ENCODE data around the gene ANGPT4. TPM values are rescaled to one million over a fixed set of nuclear protein-coding genes. Genes with fewer than 3 reads are reported as not detected.

The ANGPT4 gene
- total RNA-seq, 4 donors from 2014 or later, result 0.27 TPM; not detected in 3

DNA sequence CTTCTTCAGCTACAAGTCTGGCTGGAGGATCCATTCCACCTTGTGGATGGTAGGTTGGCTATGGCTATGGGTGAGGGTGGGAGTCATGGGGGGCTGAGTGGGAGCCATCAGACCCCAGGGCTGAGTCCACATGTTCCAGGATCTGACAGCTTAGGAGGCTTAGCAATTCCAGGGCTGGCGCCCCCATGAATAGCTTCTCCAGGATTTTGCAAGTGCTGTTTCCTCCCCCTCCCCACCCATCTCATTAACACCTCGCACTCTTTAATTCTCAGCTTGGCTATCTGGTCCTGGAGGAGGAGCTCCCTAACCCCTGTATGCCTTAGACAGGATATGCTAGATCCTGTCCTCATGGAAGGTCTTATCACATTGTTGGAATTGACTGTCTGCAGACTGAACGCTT, 39.0 kb upstream of the ANGPT4 start:
- Histone ChIP-seq H3K36me3 (no peaks in the 10 kb centered on the region), H3K9me3 (no peaks in the 10 kb centered on the region), H3K4me3 (no peak overlapping the region), H3K27me3 (no peaks in the 10 kb centered on the region), H3K27ac (no peak overlapping the region), H3K4me1 (peaks cover 0 to 4% (median 0%) of the 10 kb centered on the region in 4 donors)
- DNase-seq, result no peak
- no peak for TF ChIP-seq POLR2A (IDR thresholded peaks at IDR 0.05)

DNA sequence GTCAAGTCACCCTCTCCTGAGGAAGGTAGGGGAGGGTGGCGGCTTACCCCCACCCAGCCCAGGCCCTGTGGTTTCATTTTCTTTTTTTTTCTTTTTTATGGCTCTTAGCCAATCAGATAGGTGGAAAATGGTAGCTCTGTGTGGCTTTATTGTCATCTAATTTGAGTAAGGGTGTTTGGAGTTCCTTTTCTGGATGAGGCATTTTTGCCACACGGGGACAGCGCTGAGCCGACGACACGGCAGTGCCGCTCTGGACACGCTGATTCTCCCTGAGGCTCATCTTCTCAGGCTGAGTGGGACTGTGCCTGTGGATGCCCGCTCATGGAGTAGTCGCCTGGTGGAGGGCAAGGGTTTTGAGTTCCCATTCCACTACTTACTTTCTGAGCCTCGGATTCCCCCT, 37.6 kb upstream of the ANGPT4 start:
- no peaks in the 10 kb centered on the region for H3K27me3 ChIP-seq
- H3K27ac ChIP-seq, result no peak overlapping the region
- no peak overlapping the region for H3K4me3 ChIP-seq
- H3K9me3 ChIP-seq, result no peaks in the 10 kb centered on the region
- peaks cover 0 to 4% (median 0%) of the 10 kb centered on the region in 4 donors for H3K4me1 ChIP-seq
- no peak for DNase-seq
- H3K36me3 ChIP-seq, result no peaks in the 10 kb centered on the region
- TF ChIP-seq, protein P1, sequence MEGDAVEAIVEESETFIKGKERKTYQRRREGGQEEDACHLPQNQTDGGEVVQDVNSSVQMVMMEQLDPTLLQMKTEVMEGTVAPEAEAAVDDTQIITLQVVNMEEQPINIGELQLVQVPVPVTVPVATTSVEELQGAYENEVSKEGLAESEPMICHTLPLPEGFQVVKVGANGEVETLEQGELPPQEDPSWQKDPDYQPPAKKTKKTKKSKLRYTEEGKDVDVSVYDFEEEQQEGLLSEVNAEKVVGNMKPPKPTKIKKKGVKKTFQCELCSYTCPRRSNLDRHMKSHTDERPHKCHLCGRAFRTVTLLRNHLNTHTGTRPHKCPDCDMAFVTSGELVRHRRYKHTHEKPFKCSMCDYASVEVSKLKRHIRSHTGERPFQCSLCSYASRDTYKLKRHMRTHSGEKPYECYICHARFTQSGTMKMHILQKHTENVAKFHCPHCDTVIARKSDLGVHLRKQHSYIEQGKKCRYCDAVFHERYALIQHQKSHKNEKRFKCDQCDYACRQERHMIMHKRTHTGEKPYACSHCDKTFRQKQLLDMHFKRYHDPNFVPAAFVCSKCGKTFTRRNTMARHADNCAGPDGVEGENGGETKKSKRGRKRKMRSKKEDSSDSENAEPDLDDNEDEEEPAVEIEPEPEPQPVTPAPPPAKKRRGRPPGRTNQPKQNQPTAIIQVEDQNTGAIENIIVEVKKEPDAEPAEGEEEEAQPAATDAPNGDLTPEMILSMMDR (IDR thresholded peaks at IDR 0.05), result peak in 2 of 6 experiments; percentile 4 to 12
- no peak for TF ChIP-seq POLR2A (IDR thresholded peaks at IDR 0.05)

DNA sequence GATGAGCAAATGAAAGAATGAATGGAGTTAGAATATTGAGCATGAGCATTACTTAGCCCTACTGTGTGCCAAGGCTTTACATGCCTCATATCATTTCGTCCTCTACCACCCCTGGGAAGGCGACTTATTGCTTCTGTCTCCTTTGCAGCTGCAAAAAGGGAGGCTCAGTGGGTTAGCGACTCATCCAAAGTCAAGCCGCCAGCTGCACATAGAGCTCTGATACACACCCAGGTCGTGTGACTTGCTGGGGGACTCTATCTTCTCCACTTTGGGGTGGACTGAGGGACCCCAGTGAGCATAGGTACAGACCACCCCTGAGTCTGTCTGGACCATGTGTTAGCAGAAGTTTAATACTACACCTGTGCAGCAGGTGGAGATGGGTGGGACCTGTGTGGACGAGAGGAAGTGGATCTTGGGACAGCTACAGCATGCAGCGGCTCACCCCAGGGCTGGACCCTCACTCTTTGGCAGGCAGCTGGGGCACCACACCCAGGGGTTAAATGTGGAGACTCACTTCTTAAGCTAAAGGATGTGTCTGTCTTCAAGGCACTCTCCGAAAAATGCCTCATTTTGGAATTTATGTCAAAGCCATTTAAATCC, 36.2 kb upstream of the ANGPT4 start:
- Histone ChIP-seq H3K36me3 (no peaks in the 10 kb centered on the region), H3K4me1 (peaks cover 0 to 4% (median 0%) of the 10 kb centered on the region in 4 donors), H3K27me3 (no peaks in the 10 kb centered on the region), H3K27ac (no peak overlapping the region), H3K4me3 (no peak overlapping the region), H3K9me3 (no peaks in the 10 kb centered on the region)
- DNase-seq, result peak in 1 of 3 donors; percentile 37
- TF ChIP-seq, protein P1 (IDR thresholded peaks at IDR 0.05), result no peak
- TF ChIP-seq POLR2A (IDR thresholded peaks at IDR 0.05), result no peak

GRCh38 chr20:951384-952169, 35.4 kb upstream of the ANGPT4 start:
- no peak overlapping the region for H3K4me3 ChIP-seq
- no peaks in the 10 kb centered on the region for H3K27me3 ChIP-seq
- peaks cover 0 to 4% (median 0%) of the 10 kb centered on the region in 4 donors for H3K4me1 ChIP-seq
- TF ChIP-seq, protein P1 (IDR thresholded peaks at IDR 0.05), result no peak
- no peak for TF ChIP-seq POLR2A (IDR thresholded peaks at IDR 0.05)
- no peak overlapping the region for H3K27ac ChIP-seq
- no peak for DNase-seq
- no peaks in the 10 kb centered on the region for H3K36me3 ChIP-seq
- H3K9me3 ChIP-seq, result no peaks in the 10 kb centered on the region

DNA sequence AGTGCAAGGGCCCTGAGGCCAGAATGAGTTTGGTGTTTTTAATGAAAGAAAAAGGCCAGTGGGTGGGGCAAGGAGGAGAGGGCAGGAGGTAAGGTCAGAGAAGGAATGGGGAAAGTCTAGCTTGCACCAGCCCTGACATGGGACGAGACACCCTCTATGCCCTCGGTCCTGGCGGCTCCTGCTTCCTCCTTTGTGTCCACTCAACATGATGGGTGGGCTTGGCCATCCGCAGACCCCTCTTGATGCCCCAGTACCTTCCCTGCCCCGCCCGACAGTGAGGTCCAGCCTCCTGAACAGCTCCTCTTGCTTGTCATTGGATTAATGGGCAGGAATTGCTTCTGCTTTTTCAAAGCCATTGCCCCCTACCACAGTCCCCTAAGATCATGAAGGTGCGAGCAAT, 33.6 kb upstream of the ANGPT4 start:
- Histone ChIP-seq H3K27me3 (no peaks in the 10 kb centered on the region), H3K4me1 (no peaks in the 10 kb centered on the region), H3K36me3 (no peaks in the 10 kb centered on the region), H3K27ac (no peak overlapping the region), H3K9me3 (no peaks in the 10 kb centered on the region), H3K4me3 (no peak overlapping the region)
- DNase-seq, result peak in 1 of 3 donors; percentile 26
- TF ChIP-seq, protein P1 (IDR thresholded peaks at IDR 0.05), result no peak
- no peak for TF ChIP-seq POLR2A (IDR thresholded peaks at IDR 0.05)

DNA sequence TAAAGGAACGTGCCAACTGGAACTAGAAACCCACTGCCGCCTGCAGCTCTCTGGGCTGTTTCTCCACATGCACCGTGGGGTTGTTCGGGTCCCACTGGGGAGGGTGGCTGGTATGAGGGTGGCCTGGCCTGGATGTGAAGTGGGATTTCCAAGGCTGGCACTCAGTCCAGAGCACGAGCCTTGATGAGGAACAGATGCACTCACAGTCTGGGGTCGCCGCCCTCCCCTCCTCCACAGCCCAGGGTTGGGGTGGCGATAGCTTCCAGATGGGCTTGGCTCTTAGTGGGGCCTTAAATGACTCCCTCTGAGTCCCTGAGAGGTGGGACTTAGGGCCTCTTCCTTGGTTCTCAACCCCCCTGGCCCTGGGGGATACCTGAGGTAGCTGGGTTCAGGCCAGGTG, 30.7 kb upstream of the ANGPT4 start:
- H3K27me3 ChIP-seq, result no peaks in the 10 kb centered on the region
- no peaks in the 10 kb centered on the region for H3K4me1 ChIP-seq
- no peak overlapping the region for H3K27ac ChIP-seq
- H3K9me3 ChIP-seq, result no peaks in the 10 kb centered on the region
- DNase-seq, result peak in 1 of 3 donors; percentile 21
- no peaks in the 10 kb centered on the region for H3K36me3 ChIP-seq
- no peak overlapping the region for H3K4me3 ChIP-seq
- TF ChIP-seq, protein P1 (IDR thresholded peaks at IDR 0.05), result no peak
- no peak for TF ChIP-seq POLR2A (IDR thresholded peaks at IDR 0.05)
